Measurements from ENCODE around the gene DNAH11. TPM values are rescaled to one million over a fixed set of nuclear protein-coding genes. Genes with fewer than 3 reads are reported as not detected.

DNAH11 gene
- total RNA-seq, 1 experiment from 2014 or later, result 1.9 TPM

DNA sequence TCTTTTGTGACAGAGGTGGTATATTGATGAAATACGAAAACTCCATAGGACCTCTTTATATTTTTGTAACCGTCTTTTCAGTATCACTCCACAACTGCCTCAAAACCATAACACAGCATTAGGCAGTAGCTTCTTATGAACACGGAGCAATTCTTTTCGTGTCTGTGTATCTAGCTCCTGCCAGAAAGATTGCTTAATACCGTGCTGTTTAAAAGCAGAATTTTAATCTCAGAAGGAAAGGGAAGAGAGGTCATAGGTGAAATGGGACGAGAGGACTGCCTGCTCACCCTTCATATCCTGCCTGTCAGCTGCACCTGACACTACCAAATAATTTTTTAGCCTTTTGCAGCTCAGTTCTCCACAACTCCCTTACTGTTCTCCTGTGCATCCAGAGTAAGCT is 200.7 kb downstream of the DNAH11 start:
- Mint-ChIP-seq H3K9me3 (ENCODE audit: low read depth, unreplicated experiment) (no peaks in the 10 kb centered on the region), H3K4me1 (ENCODE audit: low read depth, unreplicated experiment) (no peaks in the 10 kb centered on the region), H3K36me3 (ENCODE audit: insufficient read depth, unreplicated experiment) (no peaks in the 10 kb centered on the region), H3K27me3 (ENCODE audit: unreplicated experiment) (peaks cover 27% of the 10 kb centered on the region), H3K4me3 (ENCODE audit: low read depth, unreplicated experiment) (no peak overlapping the region), H3K27ac (ENCODE audit: unreplicated experiment) (no peak overlapping the region)
- CTCF ChIA-PET, result no interaction called here
- TF ChIP-seq CTCF (IDR thresholded peaks at IDR 0.05; ENCODE audit: unreplicated experiment), result no peak
- no peak for DNase-seq
- intact Hi-C loops (cut with micrococcal nuclease; ENCODE audit: unreplicated experiment), result no loop called here
- BruUV-seq (replicated peaks), result no TSS peak

GRCh38 chr7:21746949-21747348 is 204.1 kb downstream of the DNAH11 start:
- no TSS peak for BruUV-seq (replicated peaks)
- Mint-ChIP-seq H3K27ac (ENCODE audit: unreplicated experiment) (no peak overlapping the region), H3K9me3 (ENCODE audit: low read depth, unreplicated experiment) (no peaks in the 10 kb centered on the region), H3K36me3 (ENCODE audit: insufficient read depth, unreplicated experiment) (no peaks in the 10 kb centered on the region), H3K4me1 (ENCODE audit: low read depth, unreplicated experiment) (no peaks in the 10 kb centered on the region), H3K4me3 (ENCODE audit: low read depth, unreplicated experiment) (no peak overlapping the region), H3K27me3 (ENCODE audit: unreplicated experiment) (peaks cover 12% of the 10 kb centered on the region)
- no peak for TF ChIP-seq CTCF (IDR thresholded peaks at IDR 0.05; ENCODE audit: unreplicated experiment)
- intact Hi-C loops (cut with micrococcal nuclease; ENCODE audit: unreplicated experiment), result no loop called here
- DNase-seq, result no peak
- CTCF ChIA-PET, result no interaction called here

GRCh38 chr7:21747806-21748205 is 205.0 kb downstream of the DNAH11 start:
- H3K27ac Mint-ChIP-seq (ENCODE audit: unreplicated experiment), result no peak overlapping the region
- no peak for TF ChIP-seq CTCF (IDR thresholded peaks at IDR 0.05; ENCODE audit: unreplicated experiment)
- BruUV-seq (replicated peaks), result no TSS peak
- no peaks in the 10 kb centered on the region for H3K4me1 Mint-ChIP-seq (ENCODE audit: low read depth, unreplicated experiment)
- H3K9me3 Mint-ChIP-seq (ENCODE audit: low read depth, unreplicated experiment), result no peaks in the 10 kb centered on the region
- DNase-seq, result no peak
- peaks cover 9% of the 10 kb centered on the region for H3K27me3 Mint-ChIP-seq (ENCODE audit: unreplicated experiment)
- no peaks in the 10 kb centered on the region for H3K36me3 Mint-ChIP-seq (ENCODE audit: insufficient read depth, unreplicated experiment)
- CTCF ChIA-PET, result no interaction called here
- no peak overlapping the region for H3K4me3 Mint-ChIP-seq (ENCODE audit: low read depth, unreplicated experiment)
- intact Hi-C loops (cut with micrococcal nuclease; ENCODE audit: unreplicated experiment), result no loop called here

DNA sequence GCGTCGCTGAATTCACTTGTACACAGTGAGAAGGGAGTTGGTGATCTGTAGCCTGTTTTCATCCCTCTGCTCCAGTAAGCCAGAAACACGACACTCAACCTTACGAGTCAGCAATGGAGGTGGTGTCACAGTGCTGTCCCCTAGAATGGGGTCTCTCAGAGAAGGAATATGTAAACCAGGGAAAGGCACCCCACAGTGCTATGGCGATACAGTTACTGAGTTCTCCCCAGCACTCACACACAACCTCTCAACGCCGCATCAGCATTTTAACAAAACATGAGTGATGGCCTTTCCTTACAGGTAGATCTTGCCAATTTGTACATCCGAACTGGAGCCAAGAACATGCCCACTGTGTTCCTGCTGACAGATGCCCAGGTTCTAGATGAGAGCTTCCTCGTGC is 206.5 kb downstream of the DNAH11 start:
- no TSS peak for BruUV-seq (replicated peaks)
- H3K9me3 Mint-ChIP-seq (ENCODE audit: low read depth, unreplicated experiment), result no peaks in the 10 kb centered on the region
- peaks cover 9% of the 10 kb centered on the region for H3K27me3 Mint-ChIP-seq (ENCODE audit: unreplicated experiment)
- no peak overlapping the region for H3K27ac Mint-ChIP-seq (ENCODE audit: unreplicated experiment)
- H3K36me3 Mint-ChIP-seq (ENCODE audit: insufficient read depth, unreplicated experiment), result no peaks in the 10 kb centered on the region
- H3K4me1 Mint-ChIP-seq (ENCODE audit: low read depth, unreplicated experiment), result no peaks in the 10 kb centered on the region
- DNase-seq, result no peak
- CTCF ChIA-PET, result no interaction called here
- intact Hi-C loops (cut with micrococcal nuclease; ENCODE audit: unreplicated experiment), result no loop called here
- no peak for TF ChIP-seq CTCF (IDR thresholded peaks at IDR 0.05; ENCODE audit: unreplicated experiment)
- H3K4me3 Mint-ChIP-seq (ENCODE audit: low read depth, unreplicated experiment), result no peak overlapping the region

GRCh38 chr7:21753071-21753470 is 210.2 kb downstream of the DNAH11 start:
- H3K4me1 Mint-ChIP-seq (ENCODE audit: low read depth, unreplicated experiment), result no peaks in the 10 kb centered on the region
- no peak for DNase-seq
- no TSS peak for BruUV-seq (replicated peaks)
- H3K36me3 Mint-ChIP-seq (ENCODE audit: insufficient read depth, unreplicated experiment), result no peaks in the 10 kb centered on the region
- CTCF ChIA-PET, result no interaction called here
- no peak for TF ChIP-seq CTCF (IDR thresholded peaks at IDR 0.05; ENCODE audit: unreplicated experiment)
- no peaks in the 10 kb centered on the region for H3K9me3 Mint-ChIP-seq (ENCODE audit: low read depth, unreplicated experiment)
- H3K27ac Mint-ChIP-seq (ENCODE audit: unreplicated experiment), result no peak overlapping the region
- H3K27me3 Mint-ChIP-seq (ENCODE audit: unreplicated experiment), result peaks cover 9% of the 10 kb centered on the region
- intact Hi-C loops (cut with micrococcal nuclease; ENCODE audit: unreplicated experiment), result no loop called here
- H3K4me3 Mint-ChIP-seq (ENCODE audit: low read depth, unreplicated experiment), result no peak overlapping the region

Data from Calu3 (cell line).